ENCODE measurements around the gene CHD1L.
"Not testable (repeated sequence)": the region's sequence is repeated elsewhere in the genome, so short reads cannot be mapped to it uniquely, and the experiment has no call there.

Gene CHD1L

GRCh38 chr1:147233903-147234302 is 8.6 kb upstream of the CHD1L start:
- not testable (repeated sequence) for DNase-seq (ENCODE audit: low read depth)

DNA sequence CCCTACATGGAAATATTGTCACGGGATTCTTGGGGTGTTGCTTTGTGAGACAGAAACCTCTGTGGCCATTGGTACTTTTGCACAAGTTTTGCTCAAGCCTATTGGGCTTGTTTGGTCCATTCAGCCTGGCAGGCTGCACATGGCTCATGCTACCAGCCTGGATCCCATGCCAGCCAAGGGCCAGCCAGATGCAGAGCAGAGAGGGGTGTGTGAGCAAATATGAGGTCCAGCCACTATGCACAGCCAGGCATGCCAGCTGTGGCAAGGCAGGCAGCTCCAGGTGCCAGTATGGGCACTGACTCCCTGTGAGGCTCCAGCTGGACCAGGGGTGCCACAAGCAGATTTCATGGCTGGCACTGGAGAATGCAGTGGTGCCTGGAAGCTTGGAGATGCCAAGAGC is 6.7 kb upstream of the CHD1L start:
- DNase-seq (ENCODE audit: low read depth): no peak

DNA sequence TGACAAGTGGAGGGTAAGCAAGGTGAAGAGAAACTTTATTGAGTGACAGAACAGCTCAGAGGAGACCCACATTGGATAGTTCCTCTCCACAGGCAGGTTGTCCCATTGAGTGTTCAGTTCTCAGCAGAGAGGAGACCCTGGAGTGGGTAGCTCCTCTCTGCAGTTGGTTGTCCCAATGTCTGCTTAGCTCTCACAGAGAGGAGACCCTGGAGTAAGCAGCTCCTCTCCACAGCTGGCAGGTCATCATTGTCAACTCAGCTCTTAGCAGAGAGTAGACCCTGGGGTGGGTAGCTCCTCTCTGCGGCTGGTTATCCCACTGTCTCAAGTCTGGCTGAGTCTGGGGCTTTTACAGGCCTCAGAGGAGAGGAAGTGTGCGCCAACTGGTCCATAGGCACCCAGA is 6.0 kb upstream of the CHD1L start:
- no peak for DNase-seq (ENCODE audit: low read depth)

GRCh38 chr1:147236959-147237791 is 5.3 kb upstream of the CHD1L start:
- DNase-seq (ENCODE audit: low read depth): no peak

- no peak for DNase-seq (ENCODE audit: low read depth)
Observed at GRCh38 chr1:147238053-147238902, 4.2 kb upstream of the CHD1L start.

GRCh38 chr1:147238925-147239820 is 3.3 kb upstream of the CHD1L start:
- DNase-seq (ENCODE audit: low read depth): no peak

- not testable (repeated sequence) for DNase-seq (ENCODE audit: low read depth)
Observed at GRCh38 chr1:147240131-147240721, 2.3 kb upstream of the CHD1L start.

GRCh38 chr1:147241934-147242448 is 493 bp upstream of the CHD1L start:
- DNase-seq (ENCODE audit: low read depth): no peak

DNA sequence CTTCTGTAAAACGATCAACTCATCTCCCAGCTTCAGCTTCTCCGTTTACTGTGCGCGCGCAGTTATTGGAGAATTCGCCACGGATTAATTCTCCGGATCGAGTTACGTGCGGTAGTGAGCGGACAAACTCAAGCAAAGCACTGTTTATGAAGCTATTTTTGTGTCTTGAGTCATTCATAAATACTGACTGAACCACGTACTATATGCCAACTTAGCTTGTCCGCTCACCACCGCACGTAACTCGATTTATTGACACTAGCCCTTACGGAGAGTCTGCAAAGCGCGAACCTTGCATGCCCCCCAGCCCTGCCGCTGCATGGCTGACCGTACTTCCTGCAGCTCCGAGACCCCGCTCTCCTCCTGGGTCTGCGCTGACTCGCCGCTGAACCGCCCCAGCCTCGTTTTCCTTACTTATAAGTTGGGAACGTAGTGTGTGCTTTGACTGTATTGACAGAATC is 773 bp downstream of the CHD1L start:
- DNase-seq (ENCODE audit: low read depth): peak; percentile 11

GRCh38 chr1:147243841-147244240 is 1.4 kb downstream of the CHD1L start:
- DNase-seq (ENCODE audit: low read depth): no peak

DNA sequence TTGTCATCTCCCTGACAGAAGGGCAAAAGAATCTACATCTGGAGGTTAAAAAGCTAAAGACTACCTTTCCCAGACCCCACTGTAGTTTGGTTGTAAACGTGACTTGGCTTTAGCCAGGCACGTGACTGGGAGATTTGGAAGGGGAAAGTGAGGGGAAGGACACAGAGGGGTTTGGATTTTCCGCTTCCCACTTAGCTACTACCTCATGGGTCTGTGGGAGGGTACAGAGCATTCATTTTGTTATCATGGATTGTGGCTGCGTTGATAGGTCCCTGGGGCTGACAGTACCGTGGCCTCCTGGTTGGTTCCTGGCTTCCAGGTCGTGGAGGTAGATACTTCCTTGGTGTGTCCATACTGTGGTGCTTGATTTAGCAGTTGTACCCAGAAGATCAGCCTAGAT is 2.6 kb downstream of the CHD1L start:
- DNase-seq (ENCODE audit: low read depth): no peak

GRCh38 chr1:147245586-147246021 is 3.1 kb downstream of the CHD1L start:
- no peak for DNase-seq (ENCODE audit: low read depth)

DNA sequence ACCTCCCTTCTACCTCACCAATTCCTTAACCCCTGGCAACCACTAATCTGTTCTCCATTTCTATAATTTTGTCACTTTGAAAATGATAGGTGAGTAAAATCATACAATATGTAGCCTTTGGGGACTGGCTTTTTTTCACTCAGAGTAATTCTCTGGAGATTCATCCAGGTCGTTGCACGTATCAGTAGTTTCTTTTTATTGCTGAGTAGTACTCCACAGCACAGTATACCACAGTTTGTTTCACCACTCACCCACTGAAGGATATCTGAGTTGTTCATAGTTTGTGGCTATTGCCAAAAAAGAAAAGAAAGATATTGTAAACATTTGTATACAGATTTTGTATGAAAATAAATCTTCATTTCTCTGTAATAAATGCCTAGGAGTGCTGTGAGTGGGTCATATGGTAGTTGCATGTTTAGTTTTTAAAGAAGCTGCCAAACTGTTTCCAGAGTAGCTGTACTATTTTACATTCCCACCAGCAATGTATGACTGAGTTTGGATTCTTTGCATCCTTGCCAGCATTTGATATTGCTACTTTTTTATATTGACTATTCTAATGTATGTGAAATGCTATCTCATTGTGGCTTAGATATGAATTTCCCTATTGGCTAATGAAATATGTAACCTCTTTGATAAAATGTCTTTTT is 3.7 kb downstream of the CHD1L start:
- DNase-seq (ENCODE audit: low read depth): no peak

- DNase-seq (ENCODE audit: low read depth): no peak
Observed at GRCh38 chr1:147246910-147247655, 4.6 kb downstream of the CHD1L start.

- DNase-seq (ENCODE audit: low read depth): no peak
Observed at GRCh38 chr1:147247656-147248238, 5.3 kb downstream of the CHD1L start.

- DNase-seq (ENCODE audit: low read depth): no peak
Observed at GRCh38 chr1:147252540-147252939, 10.1 kb downstream of the CHD1L start.

DNA sequence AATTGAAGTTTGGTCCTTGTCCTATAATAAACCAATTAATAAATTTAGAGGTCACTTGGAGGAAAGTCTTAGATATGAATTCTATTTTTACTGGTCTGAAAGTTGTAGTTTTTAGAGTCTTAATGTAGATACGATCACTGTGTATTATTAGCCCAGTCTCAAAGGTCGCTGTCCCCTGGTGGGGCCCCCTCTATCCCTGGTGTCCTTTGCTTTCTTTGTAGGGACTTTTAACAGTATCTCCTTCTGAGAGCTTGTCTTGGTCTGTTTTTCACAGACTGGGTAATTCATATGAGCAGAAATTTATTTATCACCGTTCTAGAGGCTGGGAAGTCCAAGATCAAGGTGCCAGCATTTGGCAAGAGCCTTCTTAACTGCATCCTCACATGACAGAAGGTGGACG is 18.5 kb downstream of the CHD1L start:
- DNase-seq (ENCODE audit: low read depth): no peak

DNA sequence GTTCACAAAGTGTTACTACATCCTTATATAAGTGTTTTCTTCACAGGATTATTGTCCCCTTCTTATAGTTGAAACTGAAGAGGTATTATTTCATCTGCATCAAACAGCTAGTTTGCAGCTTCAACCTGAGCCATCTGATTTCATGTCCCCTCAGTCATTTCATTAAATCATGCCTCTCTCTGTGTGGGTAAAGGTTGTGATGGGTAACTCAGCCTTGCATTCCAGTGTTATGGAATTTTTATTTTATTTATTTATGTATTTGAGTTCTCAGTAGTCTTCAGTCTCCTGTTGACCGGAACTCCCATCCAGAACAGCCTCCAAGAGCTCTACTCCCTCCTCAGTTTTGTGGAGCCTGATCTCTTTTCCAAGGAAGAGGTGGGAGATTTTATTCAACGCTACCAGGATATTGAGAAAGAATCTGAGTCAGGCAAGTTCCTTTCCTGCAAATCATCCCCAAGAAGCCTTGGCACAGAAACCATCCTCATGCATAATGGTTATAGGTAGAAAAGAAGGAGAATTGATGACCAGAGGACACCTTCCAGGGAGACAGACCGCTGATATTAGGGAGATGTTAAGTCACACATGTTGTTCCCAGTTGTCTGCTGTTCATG is 21.8 kb downstream of the CHD1L start:
- no peak for DNase-seq (ENCODE audit: low read depth)

- DNase-seq (ENCODE audit: low read depth): no peak
Observed at GRCh38 chr1:147266381-147266780, 23.9 kb downstream of the CHD1L start.
